HEK293 (cell line): ENCODE data around the gene SZT2.

Source experiments
- CTCF ChIP-seq: fragments of 450-650 bp; formaldehyde crosslinking; IDR thresholded peaks from 2 replicates; pipeline ENCODE4 v1.5.1; 2016; ENCODE audit warnings: missing biosample characterization, missing genetic modification characterization
- ZNF335 ChIP-seq: fragments of 450-650 bp; formaldehyde crosslinking; conservative IDR thresholded peaks from 2 replicates; pipeline ENCODE4 v1.5.1; 2016; ENCODE audit warnings: missing biosample characterization, missing genetic modification characterization
- ZNF660 ChIP-seq: fragments of 450-650 bp; IDR thresholded peaks from 2 replicates; pipeline ENCODE4 v1.5.1; 2018; ENCODE audit warnings: missing biosample characterization, mild to moderate bottlenecking, missing genetic modification characterization

DNA sequence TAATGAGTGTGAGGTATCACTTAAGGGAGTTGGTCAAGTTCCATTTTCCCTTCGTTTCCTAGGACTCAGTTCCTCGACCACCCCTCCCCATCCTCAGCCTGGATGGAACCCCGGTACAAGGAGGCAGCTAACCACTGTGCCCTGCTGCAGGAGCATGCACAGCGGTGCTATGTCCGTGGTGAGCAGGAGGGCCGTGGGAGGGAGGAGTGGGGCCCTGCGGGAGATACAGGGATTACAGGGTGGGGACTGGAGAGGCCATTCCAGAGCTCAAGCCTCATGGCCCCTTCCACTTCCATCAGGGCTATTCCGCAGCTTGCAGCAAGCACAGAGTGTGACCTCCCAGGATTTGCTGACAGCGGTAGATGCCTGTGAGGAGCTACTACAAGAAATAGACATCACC lies 38.2 kb downstream of the SZT2 start:
- TF ChIP-seq CTCF (tag by site-specific recombination) (no peak), ZNF335 (tag by site-specific recombination) (no peak), ZNF660 (no peak)
